Mucosa of stomach (tissue), 1 donor: ENCODE measurements around the gene C1orf35.

Experiments
- H3K27me3 ChIP-seq: one replicate; pipeline ENCODE4 v1.7.0; 2013; ENCODE audit warnings: mild to moderate bottlenecking, low read length; ENCODE audit not compliant: control insufficient read depth, insufficient read depth
- H3K36me3 ChIP-seq: one replicate; pipeline ENCODE4 v1.7.0; 2013; ENCODE audit warnings: low read length; ENCODE audit not compliant: control insufficient read depth, insufficient read depth
- H3K4me1 ChIP-seq: one replicate; pipeline ENCODE4 v1.7.0; 2013; ENCODE audit warnings: mild to moderate bottlenecking, low read length; ENCODE audit not compliant: control insufficient read depth, insufficient read depth
- H3K4me3 ChIP-seq: one replicate; pipeline ENCODE4 v1.7.0; 2013; ENCODE audit warnings: low read length
- H3K9ac ChIP-seq: one replicate; pipeline ENCODE4 v1.7.0; 2013; ENCODE audit warnings: mild to moderate bottlenecking, low read length, moderate library complexity
- H3K9me3 ChIP-seq: one replicate; pipeline ENCODE4 v1.7.0; 2013; ENCODE audit warnings: mild to moderate bottlenecking, low read length, moderate library complexity; ENCODE audit not compliant: control insufficient read depth
- donor health status: Pancreatic carcinoma.

Gene C1orf35

GRCh38 chr1:228102791-228103620 lies at the start of gene C1orf35:
C1orf35 (minus strand) TSS chr1:228103325; CDS start chr1:228103227, 98 bp downstream.
- peak within 1 kb of the TSS; percentile 70 for H3K4me3 ChIP-seq

DNA sequence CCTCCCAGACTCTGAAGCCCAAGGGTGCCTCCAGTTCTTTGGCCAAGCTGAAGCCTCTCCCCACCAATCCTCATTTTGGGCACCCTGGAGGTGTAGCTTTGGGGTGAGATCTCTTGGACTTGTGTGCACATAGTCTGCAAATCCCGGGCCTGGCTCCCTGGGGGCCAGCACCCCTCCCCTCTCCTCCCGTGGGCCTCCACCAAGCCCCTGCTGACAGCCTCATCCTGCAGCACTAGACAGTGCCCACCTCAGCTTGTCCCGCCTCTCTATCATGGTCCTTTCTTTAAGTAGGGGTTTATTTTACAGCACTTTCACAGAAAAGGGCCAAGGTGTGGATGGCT lies 49.8 kb upstream of the C1orf35 start:
- Histone ChIP-seq H3K9ac (no peak overlapping the region), H3K27me3 (no peaks in the 10 kb centered on the region), H3K36me3 (no peaks in the 10 kb centered on the region), H3K4me1 (peaks cover 40% of the 10 kb centered on the region), H3K4me3 (no peak overlapping the region), H3K9me3 (no peaks in the 10 kb centered on the region)

More at GRCh38 chr1:228102791-228103620, at the start of gene C1orf35:
- peaks cover 23% of the 10 kb centered on the region for H3K4me1 ChIP-seq
- H3K9me3 ChIP-seq, result no peaks in the 10 kb centered on the region
- H3K27me3 ChIP-seq, result no peaks in the 10 kb centered on the region
- peaks cover 17% of the 10 kb centered on the region for H3K36me3 ChIP-seq
- H3K9ac ChIP-seq, result peak within 1 kb of the TSS; percentile 74

DNA sequence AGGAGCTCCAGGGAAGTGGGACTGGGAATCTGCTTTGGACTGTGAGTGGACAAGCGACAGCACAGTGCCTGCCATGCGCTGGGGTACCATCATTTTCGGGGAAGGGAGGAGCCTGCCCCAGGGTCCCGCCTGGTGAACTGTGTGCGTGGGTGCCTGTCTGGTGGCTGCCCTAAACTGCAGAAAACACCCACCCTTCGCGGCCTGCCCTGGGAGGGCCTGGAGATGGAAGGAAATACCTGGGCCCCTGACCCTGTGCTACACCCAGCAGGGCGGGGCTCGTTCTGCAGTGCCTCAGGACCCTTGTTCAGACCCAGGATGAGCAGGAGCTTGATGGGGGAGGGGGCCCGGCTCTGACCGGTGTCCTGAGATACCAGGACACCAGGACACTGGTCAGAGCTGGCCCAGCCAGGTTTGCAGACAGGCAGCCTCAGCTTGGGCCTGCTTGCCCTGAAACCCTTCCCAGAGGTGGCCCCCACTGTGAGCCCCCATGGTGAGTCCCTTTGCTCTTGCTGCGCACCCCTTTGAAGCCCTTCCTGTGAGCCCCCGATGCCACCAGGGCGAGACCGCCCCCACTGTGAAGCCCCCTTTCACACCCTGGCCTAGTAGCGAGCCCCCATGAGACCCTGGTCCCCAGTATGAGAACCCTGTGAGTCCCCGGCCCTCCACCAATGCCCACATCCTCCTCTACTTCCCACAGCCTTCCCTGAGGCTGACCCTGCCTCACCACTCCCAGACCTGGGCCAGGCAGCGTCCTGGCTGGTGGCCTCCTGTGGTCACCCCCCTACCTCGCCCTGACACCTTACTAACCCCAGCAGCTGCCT lies 49.2 kb upstream of the C1orf35 start:
- no peaks in the 10 kb centered on the region for H3K27me3 ChIP-seq
- no peak overlapping the region for H3K4me3 ChIP-seq
- no peaks in the 10 kb centered on the region for H3K36me3 ChIP-seq
- H3K9me3 ChIP-seq, result no peaks in the 10 kb centered on the region
- H3K9ac ChIP-seq, result no peak overlapping the region
- peaks cover 40% of the 10 kb centered on the region for H3K4me1 ChIP-seq

DNA sequence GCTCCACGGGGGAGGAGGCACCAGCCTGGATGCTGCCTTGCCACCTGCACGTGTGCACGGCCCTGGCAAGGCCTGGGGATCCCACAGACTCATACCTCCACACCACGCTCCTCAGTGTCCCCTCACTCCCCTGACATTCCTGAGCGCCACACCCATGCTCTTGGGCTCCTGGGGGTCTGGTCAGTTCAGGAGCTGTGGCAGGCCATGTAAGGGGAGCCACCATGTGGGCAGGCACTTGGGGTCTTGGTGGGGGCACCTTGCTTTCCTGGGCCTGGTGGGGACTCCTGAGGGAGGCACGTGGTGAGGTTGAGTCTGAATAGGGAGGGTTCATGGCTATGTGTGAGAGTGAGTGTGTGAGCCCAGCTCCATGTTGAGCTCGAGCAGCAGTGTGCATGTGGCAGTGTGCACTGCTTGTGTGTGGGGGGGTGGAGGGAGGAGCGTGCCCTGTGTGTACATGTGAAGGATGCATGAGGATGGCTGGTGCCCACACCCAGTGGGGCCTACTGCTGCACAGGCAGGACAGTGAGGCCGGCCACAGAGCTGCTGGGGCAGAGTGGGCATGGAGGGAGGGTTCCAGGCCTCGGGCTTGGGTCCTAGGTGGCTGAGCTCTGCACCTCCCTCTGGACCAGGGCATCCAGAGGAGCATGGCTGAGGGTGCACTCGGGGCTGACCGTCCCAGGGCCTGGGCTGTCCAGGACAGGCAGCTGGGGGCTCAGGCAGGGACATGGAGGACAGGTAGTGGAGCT lies 48.2 kb upstream of the C1orf35 start:
- Histone ChIP-seq H3K9me3 (no peaks in the 10 kb centered on the region), H3K27me3 (no peaks in the 10 kb centered on the region), H3K4me1 (peaks cover 40% of the 10 kb centered on the region), H3K36me3 (peaks cover 4% of the 10 kb centered on the region), H3K4me3 (no peak overlapping the region), H3K9ac (peak overlapping the region; percentile 43)

GRCh38 chr1:228150461-228151179 lies 47.5 kb upstream of the C1orf35 start:
- H3K4me3 ChIP-seq, result no peak overlapping the region

GRCh38 chr1:228150120-228150460 lies 47.0 kb upstream of the C1orf35 start:
- Histone ChIP-seq H3K9me3 (no peaks in the 10 kb centered on the region), H3K4me3 (no peak overlapping the region), H3K36me3 (peaks cover 4% of the 10 kb centered on the region), H3K4me1 (peaks cover 36% of the 10 kb centered on the region), H3K27me3 (no peaks in the 10 kb centered on the region), H3K9ac (peak overlapping the region; percentile 43)

More at GRCh38 chr1:228150461-228151179, 47.5 kb upstream of the C1orf35 start:
- H3K9me3 ChIP-seq, result no peaks in the 10 kb centered on the region
- peak overlapping the region; percentile 43 for H3K9ac ChIP-seq
- H3K4me1 ChIP-seq, result peaks cover 40% of the 10 kb centered on the region
- no peaks in the 10 kb centered on the region for H3K27me3 ChIP-seq
- peaks cover 4% of the 10 kb centered on the region for H3K36me3 ChIP-seq

DNA sequence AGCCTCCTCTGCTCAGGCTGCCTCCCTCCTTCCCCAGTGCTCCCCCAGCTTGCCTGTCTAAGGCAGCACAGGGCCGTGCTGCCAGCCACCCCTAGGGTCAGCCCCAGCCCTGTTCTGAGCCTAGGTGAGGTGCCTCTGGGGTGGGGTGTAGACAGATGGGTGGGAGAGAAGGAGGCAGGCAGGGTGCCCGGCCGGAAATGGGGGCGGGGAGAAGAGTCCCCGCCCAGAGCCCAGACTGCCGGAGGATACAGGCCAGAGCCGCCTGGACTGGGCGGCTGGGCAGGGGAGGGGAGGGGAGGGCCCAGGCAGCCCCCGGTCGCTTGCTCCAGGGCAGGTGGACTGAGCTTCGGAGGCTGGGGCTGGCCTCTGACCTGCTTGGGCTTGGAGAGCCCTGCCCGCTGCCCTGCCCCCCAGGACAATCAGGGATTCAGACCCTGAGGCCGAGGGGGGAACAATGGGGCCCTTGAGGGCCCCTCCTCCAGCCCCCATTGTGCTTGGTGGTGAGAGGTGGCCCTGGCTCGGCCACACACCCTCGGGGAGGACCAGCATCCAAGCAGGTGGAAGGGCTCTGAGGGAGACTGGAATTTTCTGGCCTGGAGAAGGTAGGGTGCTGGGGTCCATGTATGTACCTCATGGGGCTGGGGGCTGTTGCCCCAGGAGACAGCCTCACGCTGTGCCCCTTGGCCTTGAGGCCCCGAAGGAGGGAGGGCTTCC lies 46.4 kb upstream of the C1orf35 start, which contains the start of gene GJC2:
Gene GJC2, plus strand, starts transcription at position 525 of the 714 bp plus-strand sequence. CDS start 7,829 bp downstream, outside the sequence.
- peaks cover 4% of the 10 kb centered on the region for H3K36me3 ChIP-seq
- peak within 1 kb of the TSS; percentile 55 for H3K9ac ChIP-seq

DNA sequence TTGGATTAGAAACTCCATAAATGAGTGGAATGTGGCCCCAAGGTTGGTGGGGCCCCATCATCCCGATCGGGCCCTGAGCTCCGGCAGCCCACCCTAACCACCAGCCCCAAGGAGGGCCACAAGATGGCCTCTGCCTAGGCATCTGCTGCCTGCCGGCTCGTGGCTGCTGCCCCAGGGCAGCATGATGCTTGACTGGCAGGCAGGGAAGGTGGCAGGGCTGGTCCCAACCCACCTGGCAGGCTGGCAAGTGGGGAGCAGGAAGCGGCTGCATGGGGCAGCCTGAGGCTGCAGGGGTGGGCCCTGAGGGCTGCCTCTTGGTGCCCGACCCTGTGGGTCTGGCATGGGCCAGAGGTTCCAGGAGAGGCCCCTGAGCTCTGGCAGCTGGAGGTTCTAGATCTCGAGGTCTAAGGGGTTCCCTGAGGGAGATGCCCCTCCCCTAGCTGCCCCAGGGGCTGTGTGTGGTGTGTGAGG lies 45.8 kb upstream of the C1orf35 start:
- no peak overlapping the region for H3K4me3 ChIP-seq
- H3K9ac ChIP-seq, result peak overlapping the region; percentile 55
- peaks cover 44% of the 10 kb centered on the region for H3K4me1 ChIP-seq
- no peaks in the 10 kb centered on the region for H3K9me3 ChIP-seq
- H3K36me3 ChIP-seq, result peaks cover 4% of the 10 kb centered on the region
- H3K27me3 ChIP-seq, result no peaks in the 10 kb centered on the region

More for the DNA sequence above, 46.4 kb upstream of the C1orf35 start, which contains the start of gene GJC2:
- H3K4me1 ChIP-seq, result peaks cover 38% of the 10 kb centered on the region
- H3K4me3 ChIP-seq, result no peak within 1 kb of the TSS
- no peaks in the 10 kb centered on the region for H3K9me3 ChIP-seq
- no peaks in the 10 kb centered on the region for H3K27me3 ChIP-seq

DNA sequence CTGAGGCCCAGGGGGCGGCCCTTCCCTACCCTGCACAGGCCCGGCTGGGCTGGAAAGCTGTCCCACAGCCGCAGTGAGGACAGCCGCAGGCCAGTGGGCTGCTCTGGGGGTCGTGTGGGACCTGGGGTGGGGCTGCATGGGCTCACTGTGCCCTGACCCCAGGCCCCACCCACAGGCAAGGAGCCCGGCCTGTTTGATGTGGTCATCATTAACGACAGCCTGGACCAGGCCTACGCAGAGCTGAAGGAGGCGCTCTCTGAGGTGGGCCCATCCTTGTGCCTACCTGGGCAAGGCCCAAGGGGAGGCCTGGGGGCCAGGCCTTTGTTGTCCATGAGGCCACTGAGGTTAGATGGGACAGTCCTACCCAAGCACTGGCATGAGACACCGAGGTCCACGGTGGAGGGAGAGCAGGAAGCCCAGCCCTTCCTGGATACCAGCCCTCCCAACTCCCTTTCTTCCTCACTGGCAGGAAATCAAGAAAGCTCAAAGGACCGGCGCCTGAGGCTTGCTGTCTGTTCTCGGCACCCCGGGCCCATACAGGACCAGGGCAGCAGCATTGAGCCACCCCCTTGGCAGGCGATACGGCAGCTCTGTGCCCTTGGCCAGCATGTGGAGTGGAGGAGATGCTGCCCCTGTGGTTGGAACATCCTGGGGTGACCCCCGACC lies 45.2 kb upstream of the C1orf35 start:
- H3K9ac ChIP-seq, result peak overlapping the region; percentile 55
- no peaks in the 10 kb centered on the region for H3K27me3 ChIP-seq
- H3K36me3 ChIP-seq, result peaks cover 4% of the 10 kb centered on the region
- no peak overlapping the region for H3K4me3 ChIP-seq
- no peaks in the 10 kb centered on the region for H3K9me3 ChIP-seq
- peaks cover 51% of the 10 kb centered on the region for H3K4me1 ChIP-seq

GRCh38 chr1:228147768-228148167 lies 44.6 kb upstream of the C1orf35 start:
- H3K9ac ChIP-seq, result no peak overlapping the region
- H3K4me1 ChIP-seq, result peaks cover 56% of the 10 kb centered on the region
- no peaks in the 10 kb centered on the region for H3K27me3 ChIP-seq

More at GRCh38 chr1:228147768-228148167, 44.6 kb upstream of the C1orf35 start:
- Histone ChIP-seq H3K4me3 (no peak overlapping the region), H3K36me3 (peaks cover 4% of the 10 kb centered on the region), H3K9me3 (no peaks in the 10 kb centered on the region)
